H1 (cell line): ENCODE measurements around the gene STAT5A. TPM values are rescaled to one million over a fixed set of nuclear protein-coding genes. Genes with fewer than 3 reads are reported as not detected.

Source experiments
- CTCF ChIA-PET: fragments of 300-600 bp; sonication (Branson Sonifier 250); formaldehyde crosslinking; loops from one replicate; lab custom pipeline; 2021; ENCODE audit not compliant: partially characterized antibody; lab: Charles Lee
- POLR2A ChIA-PET: fragments of 300-600 bp; sonication (Branson Sonifier 250); formaldehyde crosslinking; loops from one replicate; lab custom pipeline; 2021; ENCODE audit warnings: inconsistent platforms; ENCODE audit not compliant: partially characterized antibody; lab: Charles Lee
- DNase-seq, 2 experiments: peaks; one replicate each; pipeline versions ENCODE4 v3.0.0 to v3.0.0-alpha.2; 2010 to 2022; ENCODE audit warnings: low spot score in 2 of 2, low read depth in 1 of 2, mixed read lengths in 1 of 2
- FAIRE-seq: peaks from 2 replicates; lab custom pipeline; 2011; peaks lifted over from hg19 to GRCh38; lab: Jason Lieb, UNC
- H2AFZ ChIP-seq: 2 replicates; pipeline ENCODE4 v1.8.1; 2012; ENCODE audit warnings: low read length, inconsistent platforms
- H2AK5ac ChIP-seq: 2 replicates; pipeline ENCODE4 v1.6.1; 2013; ENCODE audit warnings: low read depth, low read length
- H2BK120ac ChIP-seq: replicated peaks from 2 replicates; pipeline ENCODE3; 2013; ENCODE audit warnings: low read depth, low read length, inconsistent platforms
- H2BK12ac ChIP-seq: 2 replicates; pipeline ENCODE4 v1.6.1; 2013; ENCODE audit warnings: low read depth, low read length
- H2BK15ac ChIP-seq: 2 replicates; pipeline ENCODE4 v1.6.1; 2013; ENCODE audit warnings: low read length
- H2BK20ac ChIP-seq: 2 replicates; pipeline ENCODE4 v1.6.1; 2013; ENCODE audit warnings: low read length
- H2BK5ac ChIP-seq: 2 replicates; pipeline ENCODE4 v1.6.1; 2013; ENCODE audit warnings: low read depth, low read length
- H3K14ac ChIP-seq: 2 replicates; pipeline ENCODE4 v1.6.1; 2013; ENCODE audit warnings: inconsistent platforms; ENCODE audit not compliant: insufficient read length
- H3K18ac ChIP-seq: 2 replicates; pipeline ENCODE4 v1.6.1; 2013; ENCODE audit warnings: low read length; ENCODE audit errors: extremely low read depth
- H3K23ac ChIP-seq: 2 replicates; pipeline ENCODE4 v1.6.1; 2013; ENCODE audit warnings: inconsistent platforms; ENCODE audit not compliant: insufficient read length
- H3K23me2 ChIP-seq: 2 replicates; pipeline ENCODE4 v1.6.1; 2013; ENCODE audit warnings: low read depth, low read length
- H3K27ac ChIP-seq: 2 replicates; pipeline ENCODE4 v1.6.1; 2011; ENCODE audit warnings: low read depth, low read length, inconsistent platforms
- H3K27me3 ChIP-seq, 4 experiments: replicated peaks in 1 of 4; 1 replicate in 1 of 4; 2 replicates in 3 of 4; pipeline versions ENCODE4 v1.6.1 to v1.8.1; 2011 to 2013; ENCODE audit warnings: low read length in 3 of 4, mild to moderate bottlenecking in 3 of 4, inconsistent platforms in 2 of 4, mixed read lengths in 2 of 4, moderate library complexity in 1 of 4; ENCODE audit not compliant: control insufficient read depth in 3 of 4, insufficient read depth in 3 of 4; ENCODE audit errors: extremely low read depth in 1 of 4
- H3K36me3 ChIP-seq, 4 experiments: 2 replicates each; pipeline versions ENCODE4 v1.6.1 to v1.8.1; 2011 to 2013; ENCODE audit warnings: mild to moderate bottlenecking in 4 of 4, low read length in 3 of 4, moderate library complexity in 2 of 4, control low read depth in 1 of 4, inconsistent platforms in 1 of 4; ENCODE audit not compliant: insufficient read depth in 4 of 4, control insufficient read depth in 2 of 4
- H3K4ac ChIP-seq: replicated peaks from 2 replicates; pipeline ENCODE3; 2013; ENCODE audit warnings: low read length, low read depth, mixed read lengths, inconsistent platforms; ENCODE audit not compliant: insufficient read length
- H3K4me1 ChIP-seq, 4 experiments: replicated peaks in 1 of 4; 1 replicate in 1 of 4; 2 replicates in 3 of 4; pipeline versions ENCODE4 v1.6.1 to v1.8.1; 2011 to 2013; ENCODE audit warnings: low read length in 3 of 4, inconsistent platforms in 2 of 4, mixed read lengths in 1 of 4; ENCODE audit not compliant: insufficient read depth in 4 of 4, control insufficient read depth in 3 of 4
- H3K4me2 ChIP-seq, 2 experiments: 2 replicates each; pipeline versions ENCODE4 v1.6.1 to v1.8.1; 2011 to 2013; ENCODE audit warnings: low read depth in 2 of 2, low read length in 2 of 2, control low read depth in 1 of 2, inconsistent platforms in 1 of 2, mild to moderate bottlenecking in 1 of 2; ENCODE audit not compliant: insufficient read depth in 1 of 2
- H3K4me3 ChIP-seq, 4 experiments: fragments of 200-600, 300-600 bp in 1 of 4; sonication (generic), shearing (Covaris generic), sonication (Bioruptor Twin) in 1 of 4; 2 replicates each; pipeline versions ENCODE4 v1.5.1 to v1.8.1; 2011 to 2016; ENCODE audit warnings: low read length in 4 of 4, low read depth in 3 of 4, control low read depth in 2 of 4, inconsistent platforms in 2 of 4, mild to moderate bottlenecking in 2 of 4, mixed read lengths in 1 of 4, moderate library complexity in 1 of 4; ENCODE audit not compliant: insufficient read depth in 2 of 4; ENCODE audit errors: extremely low read depth in 1 of 4
- H3K56ac ChIP-seq: replicated peaks from 2 replicates; pipeline ENCODE3; 2013; ENCODE audit warnings: low read depth, mild to moderate bottlenecking, mixed read lengths, low read length, inconsistent platforms; ENCODE audit not compliant: insufficient read length
- H3K79me1 ChIP-seq: 2 replicates; pipeline ENCODE4 v1.6.1; 2013; ENCODE audit warnings: low read depth, low read length, control low read depth
- H3K79me2 ChIP-seq, 2 experiments: 2 replicates each; pipeline versions ENCODE4 v1.6.1 to v1.8.1; 2012 to 2013; ENCODE audit warnings: low read length in 2 of 2, mild to moderate bottlenecking in 2 of 2, inconsistent platforms in 1 of 2; ENCODE audit not compliant: insufficient read depth in 2 of 2, control insufficient read depth in 1 of 2
- H3K9ac ChIP-seq, 4 experiments: replicated peaks in 1 of 4; 1 replicate in 1 of 4; 2 replicates in 3 of 4; pipeline versions ENCODE4 v1.6.1 to v1.8.1; 2011 to 2013; ENCODE audit warnings: low read depth in 3 of 4, low read length in 3 of 4, control low read depth in 2 of 4, mild to moderate bottlenecking in 2 of 4, moderate library complexity in 2 of 4, inconsistent platforms in 1 of 4; ENCODE audit errors: extremely low read depth in 1 of 4
- H3K9me3 ChIP-seq, 2 experiments: 2 replicates each; pipeline versions ENCODE4 v1.6.1 to v1.8.1; 2012 to 2013; ENCODE audit warnings: mild to moderate bottlenecking in 2 of 2, moderate library complexity in 2 of 2, control low read depth in 1 of 2, inconsistent platforms in 1 of 2, low read depth in 1 of 2, low read length in 1 of 2, mixed read lengths in 1 of 2; ENCODE audit not compliant: insufficient read depth in 2 of 2
- H4K20me1 ChIP-seq, 2 experiments: replicated peaks in 1 of 2; 2 replicates each; pipeline versions ENCODE3 to v1.8.1; 2011 to 2013; ENCODE audit warnings: inconsistent platforms in 2 of 2, low read length in 2 of 2, mild to moderate bottlenecking in 1 of 2; ENCODE audit not compliant: insufficient read depth in 2 of 2, control insufficient read depth in 1 of 2
- H4K5ac ChIP-seq: 2 replicates; pipeline ENCODE4 v1.6.1; 2013; ENCODE audit warnings: low read length, low read depth, mixed read lengths, inconsistent platforms; ENCODE audit not compliant: insufficient read length
- H4K8ac ChIP-seq: 2 replicates; pipeline ENCODE4 v1.8.0; 2013; ENCODE audit warnings: mild to moderate bottlenecking, moderate library complexity, low read length, inconsistent platforms; ENCODE audit not compliant: insufficient read depth; ENCODE audit errors: extremely low read depth
- H4K91ac ChIP-seq: replicated peaks from 2 replicates; pipeline ENCODE3; 2013; ENCODE audit warnings: low read length, mixed read lengths, inconsistent platforms; ENCODE audit not compliant: insufficient read length
- BRCA1 ChIP-seq: IDR thresholded peaks from 2 replicates; pipeline ENCODE4 v1.6.1; 2012; ENCODE audit warnings: low read depth, low read length, improper control_type of control experiment
- HDAC2 ChIP-seq, 2 experiments: fragments of 300-600 bp in 1 of 2; sonication (generic) in 1 of 2; IDR thresholded peaks; 2 replicates each; pipeline ENCODE4 v1.6.1; 2011 to 2012; ENCODE audit warnings: low read depth in 2 of 2, low read length in 2 of 2, mild to moderate bottlenecking in 2 of 2, moderate library complexity in 2 of 2, borderline replicate concordance in 1 of 2, inconsistent platforms in 1 of 2
- NANOG ChIP-seq: IDR thresholded peaks from 2 replicates; pipeline ENCODE4 v1.6.1; 2011; ENCODE audit warnings: low read length, low read depth, mild to moderate bottlenecking, inconsistent platforms; ENCODE audit not compliant: insufficient read depth, poor library complexity, severe bottlenecking
- WGBS, 2 experiments: shearing (Covaris generic) in 1 of 2; methylation state at CpG; one replicate each; pipeline versions ENCODE4 v1.1.6 to v1.1.7; 2013 to 2015; ENCODE audit warnings: low lambda C conversion rate in 2 of 2, mixed read lengths in 2 of 2, inconsistent platforms in 1 of 2, low coverage in 1 of 2, missing lambda C conversion rate in 1 of 2; ENCODE audit not compliant: insufficient replicate concordance in 2 of 2, insufficient coverage in 1 of 2, insufficient read length in 1 of 2; ENCODE audit errors: extremely low coverage in 1 of 2, missing lambda C conversion rate in 1 of 2; 5-methylcytosine and 5-hydroxymethylcytosine counted together
- polyA plus RNA-seq, 7 experiments: library from polyadenylated mRNA; depleted of rRNA in 3 of 7; stranded (reverse) in 5 of 7; unstranded in 2 of 7; fragments of >200 nt in 5 of 7; fragments of 200-250 nt in 2 of 7; gene quantifications; 1 replicate in 5 of 7; 2 replicates in 1 of 7; 4 replicates in 1 of 7; pipeline versions ENCODE4 v1.2.1 to v1.2.3, GENCODE V29; 2011 to 2013; ENCODE audit warnings: missing spikeins in 2 of 7, mixed read lengths in 2 of 7
- total RNA-seq: library from RNA; stranded (reverse); fragmentation: NEBNext Ultra II Directional; extraction: Animal tissue kit (Norgen Biotek cat#: 25700); gene quantifications from 2 replicates; pipeline ENCODE4 v1.2.1, GENCODE V29; 2021
- TF ChIP-seq, protein P1 (sequence below): IDR thresholded peaks from 2 replicates; pipeline ENCODE4 v1.6.1; 2011; ENCODE audit warnings: low read depth, mild to moderate bottlenecking, low read length; ENCODE audit not compliant: insufficient read depth
- TF ChIP-seq, protein P2 (sequence below), 3 experiments: IDR thresholded peaks; 1 replicate in 2 of 3; 2 replicates in 1 of 3; pipeline versions ENCODE4 v1.5.1 to v1.6.1; 2011; ENCODE audit warnings: low read length in 3 of 3, mild to moderate bottlenecking in 3 of 3, inconsistent platforms in 2 of 3, low read depth in 1 of 3, moderate library complexity in 1 of 3; ENCODE audit not compliant: insufficient read depth in 1 of 3; ENCODE audit errors: control extremely low read depth in 1 of 3

The STAT5A gene
- total and polyA plus RNA-seq, 2 of the 8 experiments (the other 6 are each of a cell fraction or from before 2014, with no cell fraction given): 4.2 to 5.4 TPM

DNA sequence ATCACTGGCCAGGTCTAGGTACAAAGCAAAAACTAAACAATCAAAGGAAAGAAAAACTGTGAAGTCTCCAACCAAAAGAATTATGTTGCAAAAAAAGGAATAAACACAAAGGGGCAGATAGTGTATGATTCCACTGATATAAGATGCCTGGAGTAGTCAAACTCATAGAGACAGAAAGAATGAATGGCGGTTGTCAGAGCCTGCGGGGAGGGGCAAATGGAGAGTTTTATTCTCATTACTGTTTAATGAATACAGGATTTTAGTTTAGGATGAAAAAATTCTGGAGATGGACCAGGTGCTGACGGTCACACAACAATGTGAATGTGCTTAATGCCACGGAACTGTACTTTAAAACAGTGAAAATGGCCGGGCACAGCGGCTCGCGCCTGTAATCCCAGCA, 32.9 kb upstream of the STAT5A start:
- H4K20me1 ChIP-seq: peaks cover 0 to 3% of the 10 kb centered on the region in 2 experiments
- no peak overlapping the region for H3K9ac ChIP-seq
- no peak overlapping the region for H2AFZ ChIP-seq
- H3K27ac ChIP-seq: no peak overlapping the region
- no peak overlapping the region for H2BK5ac ChIP-seq
- no peak overlapping the region for H3K4ac ChIP-seq
- no peak overlapping the region for H4K91ac ChIP-seq
- peaks cover 3 to 13% of the 10 kb centered on the region in 2 experiments; a peak in 2 of 4 replicates for H3K79me2 ChIP-seq
- no peak overlapping the region for H4K5ac ChIP-seq
- H2BK12ac ChIP-seq: no peak overlapping the region
- ChIA-PET CTCF (interaction anchor here (0.6 kb wide), 1 partner anchor 234 kb away, joined by 4 read pairs; no protein-coding TSS in a partner anchor), POLR2A (no interaction called here)
- H3K4me1 ChIP-seq: peaks cover 0 to 4% (median 4%) of the 10 kb centered on the region in 4 experiments; a peak in 5 of 7 replicates
- no peak overlapping the region for H4K8ac ChIP-seq
- H3K14ac ChIP-seq: no peak overlapping the region
- DNase-seq (no peak), FAIRE-seq (no peak)
- H3K18ac ChIP-seq: no peak overlapping the region
- H3K79me1 ChIP-seq: no peaks in the 10 kb centered on the region
- no peak overlapping the region for H2BK15ac ChIP-seq
- H3K4me3 ChIP-seq: no peak overlapping the region
- TF ChIP-seq BRCA1 (no peak), HDAC2 (IDR thresholded peaks at IDR 0.05; ENCODE audit: borderline replicate concordance in 1 of 2, low read depth in 2 of 2, low read length in 2 of 2) (no peak), NANOG (no peak)
- TF ChIP-seq, protein P1, sequence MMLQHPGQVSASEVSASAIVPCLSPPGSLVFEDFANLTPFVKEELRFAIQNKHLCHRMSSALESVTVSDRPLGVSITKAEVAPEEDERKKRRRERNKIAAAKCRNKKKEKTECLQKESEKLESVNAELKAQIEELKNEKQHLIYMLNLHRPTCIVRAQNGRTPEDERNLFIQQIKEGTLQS: no peak
- TF ChIP-seq, protein P2, sequence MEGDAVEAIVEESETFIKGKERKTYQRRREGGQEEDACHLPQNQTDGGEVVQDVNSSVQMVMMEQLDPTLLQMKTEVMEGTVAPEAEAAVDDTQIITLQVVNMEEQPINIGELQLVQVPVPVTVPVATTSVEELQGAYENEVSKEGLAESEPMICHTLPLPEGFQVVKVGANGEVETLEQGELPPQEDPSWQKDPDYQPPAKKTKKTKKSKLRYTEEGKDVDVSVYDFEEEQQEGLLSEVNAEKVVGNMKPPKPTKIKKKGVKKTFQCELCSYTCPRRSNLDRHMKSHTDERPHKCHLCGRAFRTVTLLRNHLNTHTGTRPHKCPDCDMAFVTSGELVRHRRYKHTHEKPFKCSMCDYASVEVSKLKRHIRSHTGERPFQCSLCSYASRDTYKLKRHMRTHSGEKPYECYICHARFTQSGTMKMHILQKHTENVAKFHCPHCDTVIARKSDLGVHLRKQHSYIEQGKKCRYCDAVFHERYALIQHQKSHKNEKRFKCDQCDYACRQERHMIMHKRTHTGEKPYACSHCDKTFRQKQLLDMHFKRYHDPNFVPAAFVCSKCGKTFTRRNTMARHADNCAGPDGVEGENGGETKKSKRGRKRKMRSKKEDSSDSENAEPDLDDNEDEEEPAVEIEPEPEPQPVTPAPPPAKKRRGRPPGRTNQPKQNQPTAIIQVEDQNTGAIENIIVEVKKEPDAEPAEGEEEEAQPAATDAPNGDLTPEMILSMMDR (IDR thresholded peaks at IDR 0.05; ENCODE audit: control extremely low read depth in 1 of 3, insufficient read depth in 1 of 3, low read depth in 1 of 3, low read length in 3 of 3): no peak
- H2AK5ac ChIP-seq: no peak overlapping the region
- no peaks in the 10 kb centered on the region for H3K23me2 ChIP-seq
- H2BK20ac ChIP-seq: no peak overlapping the region
- no peak overlapping the region for H3K56ac ChIP-seq
- no peaks in the 10 kb centered on the region for H3K27me3 ChIP-seq
- WGBS, 2 experiments: 99% methylated on average over 8 of the region's 8 CpGs; no CpG with 5 or more reads in 1 of the 2 experiments
- H3K4me2 ChIP-seq: no peak overlapping the region
- no peak overlapping the region for H2BK120ac ChIP-seq
- H3K23ac ChIP-seq: no peak overlapping the region
- H3K36me3 ChIP-seq: no peaks in the 10 kb centered on the region
- no peaks in the 10 kb centered on the region for H3K9me3 ChIP-seq
